Activated CD4-positive, alpha-beta T cell treated with anti-CD3 and anti-CD28 coated beads, Interleukin-10, Interleukin-2, amounts not matched to agents 100 ng/mL and 50 ng/mL, durations not matched to agents 16 hours and 8 hours (primary cell): ENCODE measurements around the gene CSPG5.

ENCODE experiments used
- DNase-seq: peaks from one replicate; pipeline ENCODE4 v3.0.0-alpha.2; 2020

CSPG5 gene

GRCh38 chr3:47536221-47536891 is 42.3 kb downstream of the CSPG5 start:
- DNase-seq = no peak

- DNase-seq = no peak
These were observed 44.6 kb downstream of the CSPG5 start for GRCh38 chr3:47533996-47534454.

- peak; percentile 48 for DNase-seq
These were observed 45.2 kb downstream of the CSPG5 start for GRCh38 chr3:47533481-47533880.

- no peak for DNase-seq
These were observed 50.5 kb downstream of the CSPG5 start for GRCh38 chr3:47527952-47528725.

GRCh38 chr3:47525617-47526016 is 53.0 kb downstream of the CSPG5 start:
- DNase-seq = no peak

- DNase-seq = no peak
These were observed 55.2 kb downstream of the CSPG5 start for GRCh38 chr3:47523310-47524073.

GRCh38 chr3:47522082-47522987 is 56.3 kb downstream of the CSPG5 start:
- DNase-seq = peak; percentile 89

- no peak for DNase-seq
These were observed 57.9 kb downstream of the CSPG5 start for GRCh38 chr3:47520756-47521155.

- no peak for DNase-seq
These were observed 60.7 kb downstream of the CSPG5 start for GRCh38 chr3:47517937-47518336.

GRCh38 chr3:47515864-47516319 is 62.8 kb downstream of the CSPG5 start:
- DNase-seq = no peak

- DNase-seq = no peak
These were observed 63.6 kb downstream of the CSPG5 start for GRCh38 chr3:47515100-47515499.

- peak; percentile 98 for DNase-seq
These were observed 65.3 kb downstream of the CSPG5 start, which contains the start of gene ELP6 for GRCh38 chr3:47513125-47513929. Gene ELP6, minus strand, starts transcription at chr3:47513712. Its CDS starts 122 bp downstream, at chr3:47513590.

GRCh38 chr3:47512416-47513124 is 66.1 kb downstream of the CSPG5 start:
- peak; percentile 31 for DNase-seq
